ENCODE results near the gene RNF113B. TPM values are rescaled to one million over a fixed set of nuclear protein-coding genes. Genes with fewer than 3 reads are reported as not detected.

Gene RNF113B
- total RNA-seq, 1 donor from 2014 or later = not detected

GRCh38 chr13:98157188-98157587, 19.9 kb downstream of the RNF113B start:
- TF ChIP-seq, protein P1, sequence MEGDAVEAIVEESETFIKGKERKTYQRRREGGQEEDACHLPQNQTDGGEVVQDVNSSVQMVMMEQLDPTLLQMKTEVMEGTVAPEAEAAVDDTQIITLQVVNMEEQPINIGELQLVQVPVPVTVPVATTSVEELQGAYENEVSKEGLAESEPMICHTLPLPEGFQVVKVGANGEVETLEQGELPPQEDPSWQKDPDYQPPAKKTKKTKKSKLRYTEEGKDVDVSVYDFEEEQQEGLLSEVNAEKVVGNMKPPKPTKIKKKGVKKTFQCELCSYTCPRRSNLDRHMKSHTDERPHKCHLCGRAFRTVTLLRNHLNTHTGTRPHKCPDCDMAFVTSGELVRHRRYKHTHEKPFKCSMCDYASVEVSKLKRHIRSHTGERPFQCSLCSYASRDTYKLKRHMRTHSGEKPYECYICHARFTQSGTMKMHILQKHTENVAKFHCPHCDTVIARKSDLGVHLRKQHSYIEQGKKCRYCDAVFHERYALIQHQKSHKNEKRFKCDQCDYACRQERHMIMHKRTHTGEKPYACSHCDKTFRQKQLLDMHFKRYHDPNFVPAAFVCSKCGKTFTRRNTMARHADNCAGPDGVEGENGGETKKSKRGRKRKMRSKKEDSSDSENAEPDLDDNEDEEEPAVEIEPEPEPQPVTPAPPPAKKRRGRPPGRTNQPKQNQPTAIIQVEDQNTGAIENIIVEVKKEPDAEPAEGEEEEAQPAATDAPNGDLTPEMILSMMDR (IDR thresholded peaks at IDR 0.05; ENCODE audit: borderline replicate concordance) = no peak
- no peaks in the 10 kb centered on the region for H3K27me3 ChIP-seq (ENCODE audit: low read depth)
- H3K36me3 ChIP-seq = no peaks in the 10 kb centered on the region
- peaks cover 7% of the 10 kb centered on the region for H3K4me1 ChIP-seq
- no peak overlapping the region for H3K27ac ChIP-seq (replicated peaks)
- DNase-seq = no peak
- H3K9me3 ChIP-seq (replicated peaks) = no peaks in the 10 kb centered on the region
- intact Hi-C loops (cut with micrococcal nuclease) = no loop called here
- no peak overlapping the region for H3K4me3 ChIP-seq

DNA sequence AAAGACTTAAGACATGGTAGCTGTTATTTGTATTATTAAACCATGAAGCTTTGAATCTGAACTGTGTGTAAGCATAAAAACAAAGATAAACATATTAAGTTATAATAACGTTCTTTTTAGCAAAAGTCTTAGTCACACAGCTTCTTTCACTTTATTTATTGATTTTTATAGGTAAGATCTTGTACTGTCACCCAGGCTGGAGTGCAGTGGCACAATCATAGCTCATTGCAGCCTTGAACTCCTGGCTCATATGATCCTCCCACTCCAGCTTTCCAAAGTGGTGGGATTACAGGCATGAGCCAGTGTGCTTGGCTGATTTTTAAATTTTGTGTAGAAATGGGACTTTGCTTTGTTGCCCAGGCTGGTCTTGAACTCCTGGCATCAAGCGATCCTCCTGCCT, 20.8 kb downstream of the RNF113B start:
- Histone ChIP-seq H3K4me1 (peaks cover 7% of the 10 kb centered on the region), H3K27ac (replicated peaks) (no peak overlapping the region), H3K27me3 (ENCODE audit: low read depth) (no peaks in the 10 kb centered on the region), H3K9me3 (replicated peaks) (no peaks in the 10 kb centered on the region), H3K36me3 (no peaks in the 10 kb centered on the region), H3K4me3 (no peak overlapping the region)
- TF ChIP-seq, protein P1 (IDR thresholded peaks at IDR 0.05; ENCODE audit: borderline replicate concordance) = no peak
- DNase-seq = no peak
- intact Hi-C loops (cut with micrococcal nuclease) = no loop called here

- TF ChIP-seq, protein P1 (IDR thresholded peaks at IDR 0.05; ENCODE audit: borderline replicate concordance) = no peak
- Histone ChIP-seq H3K4me3 (no peak overlapping the region), H3K27ac (replicated peaks) (no peak overlapping the region), H3K36me3 (no peaks in the 10 kb centered on the region), H3K27me3 (ENCODE audit: low read depth) (no peaks in the 10 kb centered on the region), H3K4me1 (peaks cover 7% of the 10 kb centered on the region), H3K9me3 (replicated peaks) (no peaks in the 10 kb centered on the region)
- intact Hi-C loops (cut with micrococcal nuclease) = no loop called here
- DNase-seq = no peak
Observed at GRCh38 chr13:98155475-98156109, 21.5 kb downstream of the RNF113B start.

DNA sequence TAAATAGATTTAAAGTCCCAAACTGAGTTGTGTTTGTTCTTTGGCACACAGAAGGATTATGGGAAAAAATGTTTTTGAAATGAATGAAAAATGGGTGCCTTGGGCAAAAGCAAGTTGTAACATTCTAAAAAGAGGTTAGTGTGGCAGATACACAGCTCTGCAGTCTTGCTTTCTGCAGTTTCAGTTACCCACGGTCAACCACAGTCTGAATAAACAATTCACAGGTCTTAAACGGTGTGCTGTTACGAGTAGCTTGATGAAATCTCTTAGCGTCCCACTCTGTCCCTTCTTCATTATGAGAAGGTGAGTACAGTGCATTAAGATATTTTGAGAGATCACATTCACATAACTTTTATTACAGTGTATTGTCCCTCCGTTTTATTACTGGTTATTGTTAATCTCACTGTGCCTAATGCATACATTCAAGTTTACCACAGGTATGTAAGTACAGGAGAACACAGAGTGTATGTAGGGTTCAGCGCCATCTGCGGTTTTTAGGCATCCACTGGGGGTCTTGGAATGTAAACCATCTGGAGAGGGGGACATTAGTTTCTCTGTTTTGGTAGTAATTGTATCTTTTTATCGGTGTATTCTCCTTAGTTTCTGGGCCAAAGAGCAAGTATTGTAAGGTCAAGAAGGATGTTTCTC, 26.1 kb downstream of the RNF113B start:
- Histone ChIP-seq H3K27ac (replicated peaks) (no peak overlapping the region), H3K36me3 (no peaks in the 10 kb centered on the region), H3K4me1 (peaks cover 4% of the 10 kb centered on the region), H3K9me3 (replicated peaks) (no peaks in the 10 kb centered on the region), H3K4me3 (no peak overlapping the region), H3K27me3 (ENCODE audit: low read depth) (no peaks in the 10 kb centered on the region)
- DNase-seq = no peak
- intact Hi-C loops (cut with micrococcal nuclease) = no loop called here
- TF ChIP-seq, protein P1 (IDR thresholded peaks at IDR 0.05; ENCODE audit: borderline replicate concordance) = no peak

DNA sequence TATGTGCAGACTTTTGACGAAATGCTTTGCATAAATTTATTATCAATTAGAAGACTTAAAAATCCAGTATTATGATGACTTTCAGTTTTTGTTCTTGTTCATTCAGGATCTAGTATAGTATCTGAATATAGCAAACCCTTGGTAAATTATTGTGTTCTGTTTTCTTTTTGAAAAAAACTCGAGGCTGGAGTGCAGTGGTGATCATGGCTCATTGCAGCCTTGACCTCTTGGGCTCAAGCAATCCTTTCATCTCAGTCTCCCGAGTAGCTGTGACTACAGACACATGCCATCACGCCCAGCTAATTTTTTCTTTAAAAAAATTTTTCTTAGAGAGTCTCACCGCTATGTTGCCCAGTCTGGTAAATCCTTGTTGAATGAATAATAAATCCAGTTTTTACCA, 29.5 kb downstream of the RNF113B start:
- Histone ChIP-seq H3K4me3 (no peak overlapping the region), H3K9me3 (replicated peaks) (no peaks in the 10 kb centered on the region), H3K4me1 (peaks cover 23% of the 10 kb centered on the region), H3K27ac (replicated peaks) (no peak overlapping the region), H3K27me3 (ENCODE audit: low read depth) (no peaks in the 10 kb centered on the region), H3K36me3 (no peaks in the 10 kb centered on the region)
- intact Hi-C loops (cut with micrococcal nuclease) = no loop called here
- TF ChIP-seq, protein P1 (IDR thresholded peaks at IDR 0.05; ENCODE audit: borderline replicate concordance) = no peak
- DNase-seq = no peak

Data from left ventricle myocardium inferior (tissue), 1 donor.